ENCODE results near the gene RASD2.
A peak's percentile ranks its signal among the peaks of the same experiment; 100 is the strongest.

RASD2 gene

DNA sequence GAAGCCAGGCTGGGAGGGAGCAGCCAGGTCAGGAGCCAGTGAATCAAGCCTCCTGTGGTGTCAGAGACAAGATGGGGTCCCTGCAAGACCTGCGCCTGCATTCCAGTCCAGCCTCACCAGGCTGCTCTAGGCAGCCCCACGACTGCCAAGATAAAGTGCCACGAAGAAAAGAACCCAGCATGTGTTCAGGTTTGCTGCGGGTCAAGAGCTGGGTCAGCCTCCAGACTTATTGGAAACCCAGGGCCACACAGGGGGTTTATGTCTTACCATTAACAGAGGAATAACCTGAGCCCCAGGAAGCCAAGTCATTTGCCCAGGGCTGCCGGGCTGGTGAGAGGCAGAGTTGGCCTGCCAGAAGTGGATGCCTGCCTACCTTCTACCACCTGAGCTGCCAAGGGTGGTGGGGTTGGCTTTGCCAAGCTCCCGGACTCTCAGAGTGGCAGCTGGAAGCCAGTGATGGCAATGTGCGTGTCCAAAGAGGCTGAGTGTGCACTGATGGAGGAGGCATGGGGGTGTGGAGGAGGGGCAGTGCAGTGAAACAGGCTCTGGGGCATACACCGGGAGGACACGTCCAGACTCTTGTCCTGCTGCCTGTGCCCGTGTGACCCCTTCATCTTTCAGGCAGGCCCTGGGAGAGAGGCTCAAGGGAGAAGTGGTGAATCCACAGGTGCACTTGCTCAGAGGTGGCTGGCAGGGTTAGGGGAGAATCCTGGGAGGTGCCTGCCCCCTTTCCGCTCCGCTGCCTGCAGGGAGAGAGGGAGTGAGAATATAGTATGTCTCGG lies 1.7 kb downstream of the RASD2 start:
- DNase-seq, result no peak

DNA sequence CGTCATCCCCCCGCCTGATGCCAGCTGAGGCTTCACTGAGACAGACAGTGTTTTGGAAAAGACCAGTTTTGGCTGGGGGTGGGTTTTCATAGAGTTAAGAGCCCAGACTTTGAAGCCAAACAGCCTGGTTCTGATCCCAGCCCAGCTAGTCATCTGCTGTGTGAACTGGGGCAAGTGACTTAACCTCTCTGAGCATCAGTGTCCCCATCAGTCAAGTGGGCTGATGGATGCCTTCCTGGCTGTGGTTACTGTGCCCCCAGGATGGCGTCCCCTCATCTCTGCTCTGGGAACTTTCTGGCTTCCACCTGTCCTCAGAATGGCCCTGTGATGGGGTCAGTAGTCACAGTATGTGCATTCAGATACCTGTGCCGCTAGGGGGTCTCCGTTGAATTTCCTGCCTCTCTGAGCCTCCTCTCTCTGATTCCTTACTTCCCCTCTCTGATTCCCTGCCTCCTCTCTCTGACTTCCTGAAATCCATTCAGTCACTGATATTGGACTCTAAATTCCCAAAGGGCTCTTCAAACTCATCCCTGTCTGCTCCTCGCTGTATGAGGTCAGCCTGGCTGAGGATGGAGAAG lies 2.4 kb downstream of the RASD2 start:
- no peak for DNase-seq

DNA sequence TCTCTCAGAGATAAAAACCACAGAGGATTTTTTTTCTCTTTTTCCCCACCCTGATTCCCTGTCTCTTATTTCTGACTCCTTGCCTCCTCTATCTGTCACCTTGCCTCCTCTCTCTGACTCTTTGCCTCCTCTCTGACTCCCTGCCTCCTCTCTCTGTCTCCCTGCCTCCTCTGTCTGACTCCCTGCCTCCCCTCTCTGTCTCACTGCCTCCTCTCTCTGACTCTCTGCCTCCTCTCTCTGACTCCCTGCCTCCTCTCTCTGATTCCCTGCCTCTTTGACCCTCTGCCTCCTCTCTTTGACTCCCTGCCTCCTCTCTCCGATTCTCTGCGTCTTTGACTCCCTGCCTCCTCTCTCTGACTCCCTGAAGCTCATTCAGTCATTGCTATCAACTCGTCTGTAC lies 3.1 kb downstream of the RASD2 start:
- no peak for DNase-seq

DNA sequence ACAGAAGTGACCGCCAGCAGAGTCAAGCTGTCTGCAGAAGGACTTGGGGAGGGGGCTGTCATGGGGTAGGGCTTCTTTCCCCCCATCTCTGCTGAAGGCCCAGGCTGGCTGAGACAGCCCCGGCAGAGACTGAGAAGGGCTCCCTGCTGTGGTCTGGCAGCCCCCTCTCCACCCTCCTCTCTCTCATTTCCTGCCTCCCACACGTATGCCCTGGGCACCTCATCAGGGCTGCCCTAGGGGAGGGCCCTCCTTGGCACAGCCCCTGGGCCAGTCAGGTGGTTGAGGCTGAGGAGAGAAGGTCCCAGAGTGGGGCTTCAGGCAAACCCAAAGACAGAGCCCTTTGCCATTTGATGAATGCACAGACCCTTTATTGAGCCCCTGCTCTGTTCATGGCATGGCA lies 3.6 kb downstream of the RASD2 start:
- DNase-seq, result no peak

DNA sequence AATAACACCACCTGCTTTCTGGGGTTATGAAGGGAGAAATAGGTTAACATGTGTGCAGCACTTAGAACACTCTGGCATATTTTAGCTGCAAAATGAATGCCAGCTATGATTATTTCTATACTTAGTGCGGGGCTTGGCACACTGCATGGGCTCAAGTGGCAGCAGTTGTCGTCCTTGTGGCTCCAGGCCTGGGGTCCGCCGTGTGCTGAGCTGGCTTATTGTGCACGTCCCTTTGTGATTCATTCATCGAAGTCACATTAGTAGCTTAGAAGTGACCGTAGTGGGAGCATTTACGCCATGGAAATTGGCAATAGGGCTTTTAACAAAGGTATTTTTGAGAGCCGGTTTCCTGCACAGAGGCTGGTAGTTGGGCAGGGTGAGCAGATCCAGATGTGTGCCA lies 4.2 kb downstream of the RASD2 start:
- no peak for DNase-seq

DNA sequence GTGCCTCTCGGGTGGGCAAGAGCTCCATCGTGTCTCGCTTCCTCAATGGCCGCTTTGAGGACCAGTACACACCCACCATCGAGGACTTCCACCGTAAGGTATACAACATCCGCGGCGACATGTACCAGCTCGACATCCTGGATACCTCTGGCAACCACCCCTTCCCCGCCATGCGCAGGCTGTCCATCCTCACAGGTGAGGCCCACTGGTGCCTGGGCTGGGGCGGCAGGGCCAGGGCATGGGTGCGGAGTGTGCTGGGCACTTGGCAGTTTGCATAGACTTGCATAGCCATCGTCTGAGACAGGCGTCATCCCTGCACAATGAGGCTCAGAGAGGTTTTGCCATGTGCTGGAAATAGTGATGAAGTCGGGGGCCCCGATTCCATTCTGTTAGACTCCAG lies 6.3 kb downstream of the RASD2 start:
- DNase-seq, result no peak

DNA sequence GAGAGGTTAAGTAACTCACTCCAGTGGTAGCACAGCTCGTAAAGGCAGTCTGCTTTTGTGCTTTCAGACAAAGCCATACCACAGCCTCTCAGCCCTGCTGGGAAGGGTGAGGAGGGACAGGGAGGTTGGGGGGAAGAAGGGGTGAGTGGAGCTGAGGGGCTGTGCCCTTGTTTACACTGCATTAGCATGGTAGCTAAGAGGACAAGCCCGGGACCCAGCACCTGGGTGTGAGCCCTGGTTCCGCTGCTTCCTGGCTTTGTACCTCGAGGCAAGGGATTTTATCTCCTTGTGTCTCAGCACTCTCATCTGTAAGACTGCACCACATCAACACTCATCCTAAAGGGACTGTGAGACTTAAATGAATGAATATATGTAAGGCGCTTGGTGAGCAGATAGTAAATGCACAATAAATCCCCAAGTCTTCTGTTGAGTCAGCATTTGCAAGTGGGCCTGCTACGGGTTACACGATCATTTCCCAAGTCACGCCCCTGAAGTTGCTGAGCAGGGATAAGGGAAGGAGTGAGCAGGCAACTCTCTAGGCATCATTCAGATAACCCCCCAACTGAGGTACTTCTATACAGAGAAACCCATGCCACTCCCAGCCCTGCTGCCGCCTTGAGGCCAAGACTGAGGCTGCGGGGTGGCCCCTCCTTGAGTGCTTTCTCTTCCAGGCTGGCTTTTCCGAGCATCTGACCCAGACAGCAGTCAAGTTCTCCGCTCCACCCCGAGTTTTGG lies 7.5 kb downstream of the RASD2 start:
- DNase-seq, result no peak

DNA sequence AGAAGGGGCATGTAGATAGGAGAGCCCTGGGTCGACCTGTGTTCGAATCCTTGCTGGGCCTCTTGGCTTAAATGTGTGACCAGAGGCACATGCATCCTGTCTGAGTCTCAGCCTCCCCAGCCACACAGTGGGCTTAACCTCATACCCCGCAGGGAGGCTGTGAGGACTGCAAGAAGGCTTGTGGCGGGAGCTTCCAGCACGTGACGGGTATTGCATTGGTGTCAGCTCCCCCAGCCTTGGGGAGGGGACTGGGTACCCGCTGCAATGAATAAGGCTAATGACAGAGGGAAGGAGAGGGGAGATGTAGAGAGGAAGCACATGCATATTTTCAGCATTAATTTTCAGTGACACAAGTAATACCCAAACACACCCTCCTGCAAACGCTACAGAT lies 8.1 kb downstream of the RASD2 start:
- no peak for DNase-seq

DNA sequence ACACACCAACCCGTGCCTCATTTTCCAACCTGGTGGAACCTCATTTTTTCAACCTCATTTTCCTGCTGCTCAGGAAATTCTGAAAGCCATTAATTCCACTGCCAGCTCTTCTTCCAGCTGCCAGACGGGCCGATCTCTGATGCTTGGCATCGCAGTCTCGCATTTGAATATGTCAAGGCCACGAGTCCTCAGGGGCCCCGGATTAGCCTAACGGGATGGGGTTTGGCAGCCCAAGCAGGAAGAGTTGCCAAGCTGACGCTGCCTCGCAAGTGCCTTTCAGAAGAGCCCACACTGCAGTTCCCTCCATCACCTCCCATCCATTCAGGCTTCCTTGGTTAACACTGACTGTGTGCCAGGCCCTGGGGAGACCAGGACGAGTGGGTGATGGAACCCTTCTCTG lies 8.7 kb downstream of the RASD2 start:
- no peak for DNase-seq

DNA sequence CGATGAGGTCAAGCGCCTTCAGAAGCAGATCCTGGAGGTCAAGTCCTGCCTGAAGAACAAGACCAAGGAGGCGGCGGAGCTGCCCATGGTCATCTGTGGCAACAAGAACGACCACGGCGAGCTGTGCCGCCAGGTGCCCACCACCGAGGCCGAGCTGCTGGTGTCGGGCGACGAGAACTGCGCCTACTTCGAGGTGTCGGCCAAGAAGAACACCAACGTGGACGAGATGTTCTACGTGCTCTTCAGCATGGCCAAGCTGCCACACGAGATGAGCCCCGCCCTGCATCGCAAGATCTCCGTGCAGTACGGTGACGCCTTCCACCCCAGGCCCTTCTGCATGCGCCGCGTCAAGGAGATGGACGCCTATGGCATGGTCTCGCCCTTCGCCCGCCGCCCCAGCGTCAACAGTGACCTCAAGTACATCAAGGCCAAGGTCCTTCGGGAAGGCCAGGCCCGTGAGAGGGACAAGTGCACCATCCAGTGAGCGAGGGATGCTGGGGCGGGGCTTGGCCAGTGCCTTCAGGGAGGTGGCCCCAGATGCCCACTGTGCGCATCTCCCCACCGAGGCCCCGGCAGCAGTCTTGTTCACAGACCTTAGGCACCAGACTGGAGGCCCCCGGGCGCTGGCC lies 11.0 kb downstream of the RASD2 start:
- no peak for DNase-seq

DNA sequence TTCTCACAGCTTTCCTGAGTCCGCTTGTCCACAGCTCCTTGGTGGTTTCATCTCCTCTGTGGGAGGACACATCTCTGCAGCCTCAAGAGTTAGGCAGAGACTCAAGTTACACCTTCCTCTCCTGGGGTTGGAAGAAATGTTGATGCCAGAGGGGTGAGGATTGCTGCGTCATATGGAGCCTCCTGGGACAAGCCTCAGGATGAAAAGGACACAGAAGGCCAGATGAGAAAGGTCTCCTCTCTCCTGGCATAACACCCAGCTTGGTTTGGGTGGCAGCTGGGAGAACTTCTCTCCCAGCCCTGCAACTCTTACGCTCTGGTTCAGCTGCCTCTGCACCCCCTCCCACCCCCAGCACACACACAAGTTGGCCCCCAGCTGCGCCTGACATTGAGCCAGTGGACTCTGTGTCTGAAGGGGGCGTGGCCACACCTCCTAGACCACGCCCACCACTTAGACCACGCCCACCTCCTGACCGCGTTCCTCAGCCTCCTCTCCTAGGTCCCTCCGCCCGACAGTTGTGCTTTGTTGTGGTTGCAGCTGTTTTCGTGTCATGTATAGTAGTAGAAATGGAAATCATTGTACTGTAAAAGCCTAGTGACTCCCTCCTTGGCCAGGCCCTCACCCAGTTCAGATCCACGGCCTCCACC lies 11.7 kb downstream of the RASD2 start:
- DNase-seq, result peak; percentile 94

DNA sequence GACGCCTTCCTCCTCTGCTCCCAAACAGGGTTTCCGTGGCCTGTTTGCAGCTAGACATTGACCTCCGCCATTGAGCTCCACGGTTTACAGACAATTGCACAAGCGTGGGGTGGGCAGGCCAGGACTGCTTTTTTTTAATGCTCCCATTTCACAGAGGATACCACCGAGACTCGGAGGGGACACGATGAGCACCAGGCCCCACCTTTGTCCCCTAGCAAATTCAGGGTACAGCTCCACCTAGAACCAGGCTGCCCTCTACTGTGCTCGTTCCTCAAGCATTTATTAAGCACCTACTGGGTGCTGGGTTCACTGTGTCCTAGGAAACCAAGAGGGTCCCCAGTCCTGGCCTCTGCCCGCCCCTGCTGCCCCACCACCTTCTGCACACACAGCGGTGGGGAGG lies 12.2 kb downstream of the RASD2 start:
- no peak for DNase-seq

DNA sequence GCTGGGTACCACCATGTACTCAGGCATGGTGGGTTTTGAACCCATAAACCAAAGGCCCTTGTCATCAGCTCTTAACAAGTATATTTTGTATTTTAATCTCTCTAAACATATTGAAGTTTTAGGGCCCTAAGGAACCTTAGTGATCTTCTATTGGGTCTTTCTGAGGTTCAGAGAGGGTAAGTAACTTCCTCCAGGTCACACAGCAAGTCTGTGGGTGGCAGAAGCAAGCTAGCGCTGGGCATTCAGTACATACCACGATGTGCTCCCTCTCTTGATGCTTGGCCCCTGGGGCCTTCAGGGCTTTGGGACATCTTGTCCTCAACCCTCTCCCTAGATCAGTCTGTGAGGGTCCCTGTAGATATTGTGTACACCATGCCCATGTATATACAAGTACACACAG lies 12.7 kb downstream of the RASD2 start:
- DNase-seq, result no peak

DNA sequence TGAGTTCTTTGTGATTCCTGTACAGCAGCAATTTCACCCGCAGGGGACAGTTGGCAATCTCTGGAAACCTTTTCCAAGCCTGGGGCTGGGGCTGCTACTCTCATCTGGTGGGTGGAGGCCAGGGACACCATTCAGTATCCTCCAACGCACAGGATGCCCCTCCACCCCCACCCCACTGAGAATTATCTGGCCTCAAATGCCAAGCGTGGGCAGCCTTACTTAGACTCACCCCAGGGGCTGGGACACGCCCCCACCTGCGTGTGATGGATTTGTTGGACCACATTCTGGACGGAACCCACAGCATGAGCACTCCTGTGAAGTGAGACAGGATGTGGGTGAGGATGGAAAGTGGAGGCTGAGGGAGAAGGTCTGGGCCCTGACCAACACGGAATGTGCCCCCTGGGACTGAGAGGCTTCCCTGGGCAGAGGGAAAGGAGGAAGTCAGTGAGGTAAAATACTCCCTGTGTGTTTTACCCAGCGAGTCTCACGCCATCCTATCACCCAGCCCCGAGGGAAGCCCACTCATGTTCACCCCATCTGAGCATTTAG lies 13.7 kb downstream of the RASD2 start:
- DNase-seq, result no peak

DNA sequence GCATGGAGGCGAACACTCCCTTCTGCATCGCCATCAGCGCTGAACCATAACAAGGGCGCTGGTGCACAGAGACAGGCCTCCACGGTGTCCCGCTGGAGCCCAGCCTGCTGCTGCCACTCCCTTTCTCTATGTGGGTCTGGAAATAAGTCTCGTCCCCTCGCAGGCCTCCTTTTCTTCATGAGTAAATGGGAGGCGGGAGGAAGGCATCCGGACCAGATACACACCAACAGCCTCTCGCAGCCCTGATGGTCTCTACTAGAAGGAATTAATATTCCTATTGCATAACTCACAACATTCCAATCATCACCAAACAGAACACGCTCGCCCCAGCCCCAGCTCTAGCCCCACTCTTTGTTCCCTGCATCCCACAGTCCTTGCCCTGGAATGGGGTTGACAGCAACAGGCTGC lies 14.9 kb downstream of the RASD2 start:
- no peak for DNase-seq

DNA sequence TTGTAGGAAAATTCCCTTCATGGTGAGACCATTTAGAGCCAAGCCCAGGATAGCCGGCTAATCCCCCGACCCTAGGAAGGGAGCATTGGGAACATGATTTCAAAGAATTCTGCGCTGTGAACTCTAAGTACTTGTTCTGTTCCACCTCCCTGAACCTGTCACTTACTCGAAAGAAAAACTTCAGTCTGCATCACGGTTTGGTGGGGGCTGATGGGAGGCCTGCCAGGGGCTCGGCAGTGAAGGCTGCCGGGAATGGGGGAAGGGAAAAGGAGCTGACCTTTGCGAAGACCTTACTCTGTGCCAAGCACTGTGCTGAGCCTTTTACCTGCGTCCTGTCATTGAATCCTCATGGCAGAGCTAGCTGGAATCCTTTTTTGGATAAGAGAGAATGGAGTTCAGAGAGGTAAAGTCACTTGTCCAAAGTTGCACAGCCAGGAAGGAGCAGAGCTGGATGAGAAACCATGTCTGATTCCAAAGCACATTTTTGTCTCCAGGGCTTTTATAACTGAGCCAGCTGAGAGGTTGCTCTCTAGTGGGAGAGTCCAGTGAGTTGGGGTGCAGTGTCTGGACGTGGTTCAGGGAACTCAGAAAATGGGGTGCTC lies 15.4 kb downstream of the RASD2 start:
- DNase-seq, result no peak

DNA sequence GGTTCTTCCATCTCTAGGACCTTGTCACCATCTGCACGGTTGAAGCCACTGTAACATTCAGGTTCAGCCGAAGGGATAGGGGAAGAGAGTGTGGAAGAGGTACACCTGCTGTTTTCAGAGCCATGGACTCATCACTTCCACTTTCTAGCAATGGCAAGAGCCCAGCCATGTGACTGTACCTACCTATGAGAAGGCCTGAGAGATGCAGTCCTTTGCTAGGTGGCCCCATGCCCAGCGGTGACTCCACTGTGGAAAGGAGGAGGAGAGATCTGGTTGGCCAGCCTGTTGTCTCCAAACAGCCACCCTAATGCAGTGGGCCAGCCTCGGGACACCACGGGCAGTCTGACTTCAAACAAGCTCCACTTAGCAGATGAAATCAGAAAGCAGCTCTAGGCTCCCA lies 16.0 kb downstream of the RASD2 start:
- no peak for DNase-seq

DNA sequence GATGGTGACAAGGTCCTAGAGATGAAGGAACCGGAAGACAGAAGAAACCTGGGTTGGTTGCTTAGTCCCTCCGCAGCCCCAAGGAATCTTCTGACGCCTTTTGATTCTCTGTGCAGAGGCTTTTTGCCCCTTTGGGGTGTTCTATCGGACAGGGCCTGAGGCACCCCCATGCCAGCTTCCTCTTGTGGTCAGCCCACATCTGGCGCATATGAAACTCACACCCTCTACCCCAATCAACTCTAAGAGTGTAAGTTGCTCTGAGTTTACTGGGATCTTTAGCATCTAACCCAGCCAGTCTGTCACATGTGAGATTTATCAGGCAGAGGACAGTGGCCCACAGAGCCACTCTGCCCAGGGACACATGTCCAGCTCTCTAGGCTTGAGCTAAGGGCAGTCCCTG lies 17.4 kb downstream of the RASD2 start:
- no peak for DNase-seq

DNA sequence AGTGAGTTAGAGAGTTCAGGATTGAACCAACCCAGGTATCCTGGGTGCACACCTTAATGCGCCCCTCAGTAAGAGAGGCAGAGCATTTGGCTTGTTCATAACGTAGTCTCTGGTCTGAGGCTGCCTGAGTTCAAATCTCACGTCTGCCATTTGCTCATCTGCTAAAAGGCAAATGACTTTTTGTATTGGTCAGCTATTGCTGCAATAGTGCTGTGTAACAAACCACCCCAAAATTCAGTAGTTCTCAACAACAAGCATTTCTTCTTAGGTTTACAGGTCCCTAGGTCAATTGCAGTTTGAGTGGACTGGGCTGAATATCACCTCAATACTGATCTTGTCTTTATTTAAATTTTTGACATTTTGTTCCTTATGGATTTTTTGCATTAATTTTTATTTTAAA lies 18.1 kb downstream of the RASD2 start:
- no peak for DNase-seq

DNA sequence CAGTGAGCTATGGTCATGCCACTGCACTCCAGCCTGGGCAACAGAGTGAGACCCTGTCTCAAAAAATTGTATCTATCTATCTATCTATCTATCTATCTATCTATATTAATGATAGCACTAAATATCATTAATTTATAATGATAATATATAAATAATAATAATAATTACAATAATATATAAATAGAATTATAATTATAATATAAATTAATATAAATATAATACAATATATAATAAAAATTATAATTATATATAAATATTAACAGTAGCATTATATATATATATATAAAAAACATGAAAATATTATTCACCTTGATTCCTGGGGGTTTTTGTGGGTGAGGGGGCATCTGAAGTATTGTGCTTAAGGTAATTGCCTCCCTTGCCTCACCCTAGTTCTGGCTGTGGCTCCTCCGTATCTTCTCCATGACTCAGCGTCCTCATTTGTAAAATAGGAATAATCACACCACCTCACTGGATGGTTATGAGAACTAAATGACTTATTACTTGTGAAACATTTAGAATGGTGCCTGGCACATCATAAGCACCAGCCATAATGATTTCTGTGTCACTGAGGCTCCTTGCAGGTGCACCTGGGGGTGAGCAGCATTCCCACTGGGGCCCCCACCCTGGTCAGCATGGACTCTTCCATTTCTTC lies 18.8 kb downstream of the RASD2 start:
- DNase-seq, result no peak

DNA sequence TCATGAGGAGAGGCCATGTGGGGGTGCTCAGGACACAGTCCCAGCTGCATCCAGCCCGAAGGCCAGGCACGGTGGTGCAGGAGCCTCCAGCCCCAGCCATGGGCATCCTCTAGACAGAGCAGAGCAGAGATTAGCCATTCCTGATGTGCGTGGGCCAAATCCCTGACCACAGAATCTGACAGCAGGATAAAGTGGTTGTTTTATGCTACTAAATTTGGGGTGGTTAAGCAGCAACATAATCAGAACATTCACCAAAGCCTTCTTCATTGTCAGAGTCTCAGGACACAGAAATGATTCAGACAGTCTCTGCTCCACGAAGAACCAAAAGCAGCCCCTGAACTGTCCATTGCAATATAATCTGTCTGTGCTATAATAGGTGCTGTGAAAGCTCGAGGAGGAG lies 19.7 kb downstream of the RASD2 start:
- DNase-seq, result no peak

DNA sequence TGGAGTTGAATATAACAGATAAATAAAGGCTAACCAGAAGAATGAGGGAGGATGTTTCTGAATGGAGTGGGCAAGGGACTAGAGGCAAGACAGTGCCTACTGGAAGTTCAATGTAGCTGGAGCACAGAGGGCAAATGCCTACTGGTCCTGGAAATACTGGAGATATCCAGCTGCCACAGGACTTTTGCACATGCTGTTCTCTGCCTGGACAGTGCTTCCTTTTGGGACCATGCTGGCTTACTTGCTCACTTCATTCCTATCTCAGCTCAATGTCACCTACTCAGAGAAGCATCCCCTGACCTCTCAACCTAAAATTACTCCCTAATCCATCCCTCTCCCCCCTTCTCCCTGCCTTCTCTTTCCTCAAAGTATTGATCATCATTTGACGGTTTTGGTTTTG lies 20.2 kb downstream of the RASD2 start:
- DNase-seq, result no peak
